Measurements from ENCODE around the gene TMEM214.
A peak's percentile ranks its signal among the peaks of the same experiment; 100 is the strongest.

The TMEM214 gene

DNA sequence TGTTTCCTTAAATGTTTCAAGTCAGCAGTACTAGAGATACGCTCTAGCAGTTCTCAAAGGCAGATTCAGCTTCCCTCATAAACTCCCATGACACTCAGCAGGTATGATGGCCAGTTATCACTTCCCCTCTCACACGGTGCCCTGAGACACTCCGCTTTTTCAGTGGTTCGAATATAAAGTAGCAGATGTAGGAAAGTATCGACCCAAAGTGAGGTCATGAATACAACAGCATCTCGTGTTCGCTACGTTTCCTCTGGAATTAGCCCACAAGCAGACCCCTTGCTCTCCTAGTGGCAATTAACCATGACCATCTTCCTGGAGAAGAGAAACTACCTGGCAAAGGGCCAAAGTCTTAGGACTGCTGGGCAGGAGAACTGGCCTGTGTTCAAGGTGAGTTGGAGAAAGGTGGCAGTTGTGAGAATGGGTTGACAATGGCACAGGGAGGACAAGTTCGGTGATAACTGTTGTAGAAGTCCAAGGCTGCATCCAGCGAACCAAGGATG lies 9.4 kb downstream of the TMEM214 start:
- DNase-seq: no peak

DNA sequence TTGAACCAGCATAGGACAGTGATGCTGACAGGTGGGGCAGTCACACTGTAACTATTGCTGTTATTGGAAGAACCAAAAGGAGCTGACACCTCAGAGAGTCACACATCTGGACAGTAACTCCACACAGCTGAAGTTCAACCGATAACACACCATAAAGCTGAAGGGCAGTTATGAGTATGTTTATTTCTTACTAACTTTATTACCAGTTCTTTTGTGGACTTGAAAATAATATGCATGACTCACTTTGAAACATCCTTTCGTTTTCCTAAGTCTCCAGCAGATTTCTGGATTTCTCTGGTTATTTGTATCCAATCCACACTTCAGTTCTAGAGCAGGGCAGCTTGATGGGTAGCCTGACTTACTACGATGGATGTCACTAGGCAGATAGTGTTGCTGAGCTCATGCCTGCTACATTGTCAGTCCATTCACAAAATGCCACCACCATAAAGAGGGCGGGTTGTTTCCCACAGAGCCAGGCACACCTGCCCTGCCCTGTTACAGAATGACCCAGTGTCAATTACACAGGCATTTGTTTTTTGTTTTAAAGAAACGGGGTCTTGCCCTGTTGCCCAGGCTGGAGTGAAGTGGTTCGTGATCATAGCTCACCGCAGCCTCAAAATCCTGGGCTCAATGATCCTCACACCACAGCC lies 10.3 kb downstream of the TMEM214 start:
- no peak for DNase-seq

DNA sequence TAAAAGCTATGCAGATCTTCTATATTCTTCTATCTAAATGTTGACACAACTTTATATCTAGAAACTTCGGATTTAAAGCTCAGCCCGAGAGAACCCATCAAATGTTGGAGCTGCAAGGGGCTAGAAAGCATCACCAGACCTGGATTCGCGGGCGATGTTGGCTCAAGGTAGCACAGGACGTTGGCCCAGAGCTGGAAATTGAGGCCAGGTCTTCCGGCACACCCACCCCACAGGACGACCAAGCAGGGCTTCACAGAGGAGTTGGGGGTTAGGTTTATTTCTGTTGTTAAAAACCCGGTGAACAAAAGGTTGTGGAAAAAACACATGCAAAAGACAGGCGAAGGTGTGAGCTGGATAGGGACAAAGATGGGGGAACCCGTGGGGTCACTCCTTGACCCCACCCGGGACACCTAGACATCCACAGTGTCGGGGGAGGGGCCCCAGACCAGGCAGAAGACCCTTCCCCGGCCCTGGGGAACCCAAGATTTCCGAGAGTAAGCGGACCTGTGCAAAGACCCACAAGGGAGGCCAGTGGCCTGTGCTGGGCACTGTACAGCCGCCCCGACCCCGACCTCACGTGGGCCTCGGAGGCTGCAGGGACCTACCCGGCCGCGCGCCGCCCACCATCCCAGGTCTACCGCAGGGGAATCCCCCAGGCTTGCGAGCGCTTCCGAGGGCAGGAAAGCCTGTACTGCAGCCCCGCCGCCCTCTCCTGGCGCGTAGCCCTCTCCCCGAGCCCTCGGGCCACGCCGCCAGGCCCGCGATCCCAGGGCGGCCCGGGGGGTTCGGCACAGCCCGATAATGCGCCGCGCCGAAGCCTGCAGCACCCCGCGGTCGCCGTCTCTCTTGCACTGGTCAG lies 16.9 kb downstream of the TMEM214 start:
- DNase-seq: no peak

DNA sequence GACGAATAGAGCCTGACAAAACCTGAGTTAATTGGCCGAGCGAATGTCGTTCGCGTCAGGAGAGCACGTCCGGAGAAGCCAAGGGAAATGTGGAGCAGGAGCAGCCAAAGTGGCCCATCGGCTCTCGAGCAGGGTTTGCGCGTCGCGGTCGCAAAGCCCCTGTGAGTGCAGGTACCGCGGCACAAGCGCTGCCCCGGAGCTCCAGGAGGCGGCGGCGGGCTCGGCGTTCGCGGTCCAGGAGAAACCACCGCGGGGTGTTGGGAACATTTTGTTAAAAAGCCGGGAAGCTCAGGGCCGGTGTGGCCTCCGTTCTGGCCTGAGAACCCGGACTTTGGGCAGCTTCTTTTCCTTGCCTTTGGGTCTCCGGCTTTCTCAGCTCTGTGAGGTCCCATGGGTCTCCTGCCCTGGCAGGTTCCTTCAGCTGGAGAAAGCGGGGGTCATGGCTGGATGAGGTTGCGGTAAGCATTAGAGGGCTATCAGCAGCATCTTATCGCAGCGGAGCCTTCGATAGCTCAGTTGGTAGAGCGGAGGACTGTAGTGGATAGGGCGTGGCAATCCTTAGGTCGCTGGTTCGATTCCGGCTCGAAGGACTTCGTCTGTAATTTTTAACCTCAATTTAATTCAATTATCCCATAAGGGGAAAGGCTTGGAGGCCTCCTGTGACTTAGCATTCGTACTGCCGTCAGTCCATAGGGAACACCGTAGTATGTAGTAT lies 17.7 kb downstream of the TMEM214 start:
- peak; percentile 92 for DNase-seq

DNA sequence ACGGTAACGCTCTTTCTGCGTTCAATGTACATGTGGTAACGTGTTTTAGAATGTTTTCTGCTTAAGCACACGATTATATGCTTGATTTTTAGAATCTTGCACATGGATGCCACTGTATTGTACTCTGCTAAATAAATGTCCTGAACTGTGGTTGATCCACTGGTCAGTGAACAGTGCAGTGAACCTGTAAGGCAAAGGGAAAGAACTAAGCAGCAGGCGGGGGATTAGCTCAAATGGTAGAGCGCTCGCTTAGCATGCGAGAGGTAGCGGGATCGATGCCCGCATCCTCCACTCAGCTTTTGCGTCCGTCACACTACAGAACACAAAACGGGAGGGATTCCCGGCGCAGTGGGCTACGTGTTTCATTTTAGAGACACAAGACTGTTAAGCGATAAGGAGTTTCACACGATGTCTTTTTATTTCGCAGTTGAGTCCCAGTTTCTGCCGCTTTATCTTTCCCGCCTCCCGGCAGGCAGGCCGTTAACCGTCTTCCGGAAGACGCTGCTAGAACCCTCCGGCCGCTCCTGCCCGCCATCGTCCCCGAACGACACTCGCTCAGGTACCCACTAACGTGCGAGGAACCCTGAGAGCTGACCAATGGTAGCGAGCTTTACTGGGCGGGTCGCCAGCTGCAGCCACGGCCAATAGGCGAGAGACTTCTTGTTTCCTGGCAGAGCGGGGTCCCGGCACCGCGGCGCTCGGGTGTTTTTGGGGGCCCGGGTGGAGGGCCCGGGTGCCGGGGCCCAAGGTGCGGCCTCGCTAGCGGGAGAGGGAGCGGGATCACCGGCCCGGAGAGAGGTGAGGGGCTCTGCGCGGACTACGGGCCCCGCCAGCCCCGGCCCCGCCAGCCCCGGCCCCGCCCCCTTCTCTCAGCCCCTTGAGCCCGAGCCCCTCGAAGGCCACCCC lies 18.5 kb downstream of the TMEM214 start, which contains the start of gene AGBL5:
Gene AGBL5, plus strand, starts transcription at position 673 of the 906 bp plus-strand sequence. CDS start 1,291 bp downstream, outside the sequence.
- peak; percentile 71 for DNase-seq

DNA sequence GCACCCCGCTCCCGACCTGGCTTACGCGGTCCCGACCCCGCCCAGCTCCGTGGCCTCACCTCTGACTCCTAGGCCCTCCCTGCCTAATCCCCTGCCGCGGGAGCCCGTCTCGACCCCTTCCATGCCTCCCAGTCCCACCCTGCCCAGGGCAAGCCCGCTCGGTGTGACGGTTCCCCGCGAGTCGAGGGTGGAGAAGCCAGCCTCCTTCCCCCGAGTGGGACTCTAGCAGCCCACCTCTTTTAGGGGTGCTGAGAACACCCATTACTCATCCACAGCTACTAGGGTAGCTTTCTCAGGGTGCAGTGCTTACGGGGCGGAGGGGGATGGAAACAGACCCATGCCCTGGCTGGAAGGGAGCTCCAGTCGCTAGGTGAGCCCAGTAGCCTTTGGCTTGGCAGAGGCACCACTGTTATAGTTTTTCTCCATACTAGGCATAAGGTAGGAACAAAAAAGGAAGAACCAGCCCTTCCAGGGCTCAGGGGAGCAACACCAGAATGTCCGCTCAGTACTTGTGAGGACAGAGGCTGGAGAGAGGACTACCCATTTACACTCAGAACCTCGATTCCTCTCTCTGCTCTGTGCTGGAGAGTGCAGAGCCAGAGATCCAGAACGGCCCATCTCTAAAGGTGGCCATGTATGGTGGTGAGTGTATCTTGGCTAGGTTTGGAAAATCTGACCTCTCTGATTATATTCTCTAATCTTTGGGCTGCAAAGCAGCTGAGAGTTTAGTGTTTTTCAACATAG lies 19.3 kb downstream of the TMEM214 start:
- DNase-seq: no peak

DNA sequence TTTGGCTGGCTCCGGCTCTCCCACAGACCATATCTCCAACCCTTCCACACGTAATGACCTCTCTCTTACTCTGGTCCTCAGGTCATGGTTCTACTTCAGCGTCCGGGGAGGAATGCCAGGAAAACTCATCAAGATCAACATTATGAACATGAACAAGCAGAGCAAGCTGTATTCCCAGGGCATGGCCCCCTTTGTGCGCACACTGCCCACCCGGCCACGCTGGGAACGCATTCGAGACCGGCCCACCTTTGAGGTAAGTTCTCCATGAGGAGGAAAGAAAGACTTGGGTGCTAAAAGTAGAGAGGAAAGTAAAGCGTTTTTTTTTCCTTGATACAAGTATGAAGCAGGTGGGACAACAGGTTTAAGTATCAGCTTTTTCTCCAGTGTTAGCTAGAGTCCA lies 20.6 kb downstream of the TMEM214 start:
- no peak for DNase-seq

DNA sequence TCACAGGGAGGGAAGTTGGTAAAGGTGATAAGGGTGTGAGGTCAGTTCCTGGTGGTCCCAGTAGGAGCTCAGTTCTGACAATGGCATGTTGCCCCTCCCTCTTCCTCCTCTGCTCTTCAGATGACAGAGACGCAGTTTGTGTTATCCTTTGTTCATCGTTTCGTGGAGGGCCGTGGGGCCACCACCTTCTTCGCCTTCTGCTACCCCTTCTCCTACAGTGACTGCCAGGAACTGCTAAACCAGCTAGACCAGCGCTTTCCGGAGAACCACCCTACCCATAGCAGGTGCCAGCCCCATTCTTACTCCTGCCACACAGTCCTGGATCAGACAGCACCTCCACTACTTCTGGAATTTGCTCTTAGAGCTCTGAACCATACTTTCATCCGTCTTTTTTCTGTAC lies 21.0 kb downstream of the TMEM214 start:
- no peak for DNase-seq

DNA sequence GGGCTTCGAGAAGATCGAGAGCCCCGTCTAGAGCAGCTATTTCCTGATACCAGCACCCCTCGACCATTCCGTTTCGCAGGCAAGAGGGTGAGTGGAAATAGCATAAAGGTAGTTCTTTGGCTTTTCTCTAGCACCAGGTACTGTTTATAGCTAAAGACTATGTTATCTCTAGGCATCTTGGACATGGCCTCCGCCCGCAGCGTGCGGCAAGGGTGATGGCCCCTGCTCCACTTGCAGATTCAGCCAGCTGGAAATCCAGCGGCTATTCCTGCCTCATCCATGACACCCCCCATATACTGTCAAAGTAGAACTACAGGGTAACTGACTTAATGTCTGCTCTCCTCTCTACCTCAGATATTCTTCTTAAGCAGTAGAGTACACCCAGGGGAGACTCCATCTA lies 22.0 kb downstream of the TMEM214 start:
- no peak for DNase-seq

DNA sequence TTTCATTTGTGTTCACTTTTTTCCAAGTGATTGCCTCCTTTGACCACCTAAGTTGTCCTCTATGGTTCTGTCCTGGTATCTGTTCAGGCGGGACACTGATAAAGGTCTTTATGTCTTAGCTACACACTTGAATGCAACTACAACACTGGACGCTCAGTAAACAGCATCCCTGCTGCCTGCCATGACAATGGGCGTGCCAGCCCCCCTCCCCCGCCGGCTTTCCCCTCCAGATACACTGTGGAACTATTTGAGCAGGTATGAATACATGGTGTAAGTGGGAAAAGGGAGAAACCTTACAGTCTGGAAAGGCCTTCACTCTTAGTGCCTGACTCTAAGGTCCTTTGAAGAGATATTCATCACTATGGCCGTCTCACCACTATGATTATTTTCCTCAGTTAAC lies 24.4 kb downstream of the TMEM214 start:
- DNase-seq: no peak

DNA sequence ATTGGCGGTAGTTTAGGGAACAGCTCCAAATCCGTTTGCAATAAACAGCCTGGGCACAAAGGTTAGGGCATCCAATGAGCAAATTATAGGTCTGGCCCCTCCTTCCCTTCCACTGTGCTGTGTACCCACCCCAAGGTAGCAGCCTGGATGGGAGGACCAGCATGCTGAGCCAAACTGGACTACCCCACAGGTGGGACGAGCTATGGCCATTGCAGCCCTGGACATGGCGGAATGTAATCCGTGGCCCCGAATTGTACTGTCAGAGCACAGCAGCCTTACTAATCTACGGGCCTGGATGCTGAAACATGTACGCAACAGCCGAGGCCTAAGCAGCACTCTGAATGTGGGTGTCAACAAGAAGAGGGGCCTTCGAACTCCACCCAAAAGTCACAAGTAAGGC lies 25.4 kb downstream of the TMEM214 start:
- no peak for DNase-seq

DNA sequence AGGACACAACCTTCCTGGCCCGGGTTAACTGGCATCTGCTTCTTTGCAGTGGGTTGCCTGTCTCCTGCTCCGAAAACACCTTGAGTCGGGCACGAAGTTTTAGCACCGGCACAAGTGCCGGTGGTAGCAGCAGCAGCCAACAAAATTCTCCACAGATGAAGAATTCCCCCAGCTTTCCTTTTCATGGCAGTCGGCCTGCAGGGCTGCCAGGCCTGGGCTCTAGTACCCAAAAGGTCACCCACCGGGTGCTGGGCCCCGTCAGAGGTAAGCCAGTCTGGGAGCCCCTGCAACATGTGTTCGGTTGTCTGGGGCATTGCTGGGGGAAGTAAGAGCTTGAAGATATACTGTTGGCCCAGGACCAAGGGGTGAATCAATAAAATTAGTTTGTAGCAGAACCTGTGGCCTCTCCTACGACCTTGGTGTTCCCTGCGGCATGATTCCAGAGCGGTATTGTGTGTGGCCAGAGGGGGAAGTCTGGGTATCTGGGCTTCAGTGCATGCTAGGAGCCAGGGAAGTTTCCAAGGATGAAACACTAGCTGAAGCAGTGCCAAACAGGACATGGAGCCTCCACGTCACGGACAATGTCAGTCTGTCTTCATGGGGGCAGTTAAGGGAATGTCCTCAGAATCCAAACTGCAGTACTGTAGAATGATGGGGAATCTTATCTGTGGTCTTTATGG lies 26.5 kb downstream of the TMEM214 start:
- no peak for DNase-seq

DNA sequence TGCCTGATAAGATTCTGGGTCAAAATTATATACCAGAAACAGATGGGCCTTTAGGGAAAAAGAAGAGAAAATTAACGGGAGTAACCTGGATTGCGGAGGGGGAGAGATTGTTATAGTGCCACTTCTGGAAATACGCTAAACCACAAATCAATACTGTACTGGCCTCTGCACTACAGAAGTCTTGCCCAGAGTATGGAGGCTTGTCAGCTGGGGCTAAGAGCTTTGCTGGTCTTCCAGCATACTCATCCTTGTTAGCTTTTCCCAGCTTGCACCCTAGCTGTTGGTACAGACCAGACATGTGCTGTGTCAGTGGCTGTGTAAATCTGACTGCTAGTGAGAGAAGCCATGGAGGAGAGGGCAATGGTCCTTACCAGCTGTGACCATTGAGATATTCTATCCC lies 27.6 kb downstream of the TMEM214 start:
- DNase-seq: no peak

DNA sequence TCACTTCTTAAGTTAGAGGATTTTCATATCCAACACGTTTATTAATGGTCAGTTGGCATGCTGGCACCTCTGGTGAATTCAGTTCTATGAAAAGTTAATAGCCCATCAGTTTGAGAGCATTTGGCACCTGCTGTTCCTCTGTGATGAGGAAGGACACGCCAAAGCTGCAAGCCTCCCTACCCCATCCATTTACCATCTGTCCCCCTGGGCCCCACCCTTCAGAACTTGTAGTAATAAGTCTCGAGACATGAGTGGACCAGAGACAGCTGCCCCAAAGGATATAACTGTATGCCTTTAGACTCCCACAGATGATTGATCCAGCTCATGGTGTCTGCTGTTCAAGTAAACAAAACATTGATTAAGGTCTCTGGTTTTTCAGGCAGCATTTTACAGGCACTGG lies 32.4 kb downstream of the TMEM214 start:
- no peak for DNase-seq

DNA sequence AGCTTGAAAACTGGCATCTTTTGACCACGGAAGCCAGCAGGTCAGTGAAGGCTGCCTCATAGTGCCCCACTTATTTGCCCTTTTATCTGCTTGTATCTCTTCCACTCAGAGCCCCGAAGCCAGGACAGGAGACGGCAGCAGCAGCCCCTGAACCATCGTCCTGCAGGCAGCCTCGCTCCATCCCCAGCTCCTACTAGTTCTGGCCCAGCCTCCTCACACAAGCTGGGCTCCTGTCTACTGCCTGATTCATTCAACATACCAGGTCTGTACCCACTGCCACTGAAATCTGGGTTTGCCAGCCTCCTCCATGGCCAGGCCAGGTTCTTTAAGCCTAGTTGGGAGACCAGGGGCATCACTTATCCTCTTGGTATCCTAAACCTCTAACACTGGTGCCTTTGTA lies 34.6 kb downstream of the TMEM214 start:
- DNase-seq: no peak

DNA sequence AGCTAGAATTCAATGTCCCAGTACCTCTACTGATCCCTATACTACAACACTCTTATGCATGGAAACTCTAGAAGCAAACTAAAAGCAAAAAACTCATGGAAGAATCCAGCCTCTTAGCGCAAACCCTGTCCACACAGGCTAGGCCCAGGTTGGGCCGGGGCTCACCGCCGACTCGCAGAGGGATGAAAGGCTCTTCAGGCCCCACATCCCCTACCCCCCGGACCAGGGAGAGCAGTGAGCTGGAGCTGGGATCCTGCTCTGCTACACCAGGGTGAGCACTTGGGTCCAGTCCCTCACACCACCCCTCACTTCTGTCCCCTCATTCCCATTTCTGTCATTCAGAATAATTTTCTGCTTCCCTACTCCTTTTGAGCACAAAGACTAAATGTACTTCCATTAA lies 36.7 kb downstream of the TMEM214 start:
- no peak for DNase-seq

DNA sequence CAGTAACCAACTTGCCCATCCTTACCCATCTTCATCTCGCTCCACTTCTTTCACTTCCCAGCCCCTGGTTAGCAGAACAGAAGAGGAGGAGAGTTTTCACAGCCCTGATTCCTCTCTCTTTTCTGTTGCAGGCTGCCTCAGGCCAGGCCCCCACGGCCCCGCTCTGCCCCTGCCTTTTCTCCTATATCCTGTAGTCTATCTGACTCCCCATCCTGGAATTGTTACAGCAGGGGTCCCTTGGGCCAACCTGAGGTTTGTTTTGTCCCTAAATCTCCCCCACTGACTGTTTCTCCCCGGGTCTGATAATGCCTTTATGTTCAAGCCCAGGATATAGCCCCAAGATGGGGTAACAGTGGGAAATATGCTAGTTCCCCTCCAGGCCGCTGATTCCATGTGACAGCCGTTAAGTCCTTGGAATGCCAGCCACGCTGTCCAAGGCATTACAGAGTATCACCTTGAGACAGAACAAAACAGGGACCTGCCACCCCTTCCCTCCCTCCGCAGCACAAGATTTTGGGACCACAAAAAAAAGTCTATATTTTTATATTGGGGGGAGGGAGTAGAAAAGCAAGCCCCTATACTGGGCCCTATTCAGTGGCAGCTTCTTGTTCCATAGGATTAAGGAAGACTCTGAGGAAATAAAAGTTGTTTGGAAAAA lies 37.3 kb downstream of the TMEM214 start:
- DNase-seq: no peak

DNA sequence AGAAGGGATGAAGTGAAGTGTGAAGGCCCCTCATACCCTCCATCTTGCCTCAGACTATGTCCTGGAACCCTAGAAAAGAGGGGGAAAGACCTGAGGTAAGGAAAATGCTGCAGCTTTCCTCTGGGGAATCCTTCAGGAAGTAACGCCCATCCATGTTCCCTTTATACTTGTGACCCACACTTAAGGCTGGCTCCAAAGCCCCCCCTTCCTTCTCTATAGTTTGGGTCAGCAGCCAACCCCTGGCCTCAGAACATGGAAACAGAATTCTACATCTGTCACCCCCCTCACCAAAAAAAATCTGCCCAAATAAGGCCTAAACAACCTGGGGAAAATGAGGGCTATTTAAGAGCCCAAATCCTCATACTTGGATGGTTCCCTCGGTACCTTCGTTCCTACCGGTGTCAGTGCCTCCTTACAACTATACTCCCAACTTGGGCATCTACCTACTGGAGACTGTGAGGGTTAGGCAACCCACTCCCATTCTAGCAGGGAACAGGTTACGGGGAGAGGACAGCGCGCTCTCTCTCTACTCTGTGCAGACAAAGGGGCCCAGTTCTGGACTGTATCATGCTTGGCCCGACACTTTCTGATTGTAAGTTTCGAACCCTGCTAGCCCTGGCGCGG lies 38.0 kb downstream of the TMEM214 start:
- no peak for DNase-seq

DNA sequence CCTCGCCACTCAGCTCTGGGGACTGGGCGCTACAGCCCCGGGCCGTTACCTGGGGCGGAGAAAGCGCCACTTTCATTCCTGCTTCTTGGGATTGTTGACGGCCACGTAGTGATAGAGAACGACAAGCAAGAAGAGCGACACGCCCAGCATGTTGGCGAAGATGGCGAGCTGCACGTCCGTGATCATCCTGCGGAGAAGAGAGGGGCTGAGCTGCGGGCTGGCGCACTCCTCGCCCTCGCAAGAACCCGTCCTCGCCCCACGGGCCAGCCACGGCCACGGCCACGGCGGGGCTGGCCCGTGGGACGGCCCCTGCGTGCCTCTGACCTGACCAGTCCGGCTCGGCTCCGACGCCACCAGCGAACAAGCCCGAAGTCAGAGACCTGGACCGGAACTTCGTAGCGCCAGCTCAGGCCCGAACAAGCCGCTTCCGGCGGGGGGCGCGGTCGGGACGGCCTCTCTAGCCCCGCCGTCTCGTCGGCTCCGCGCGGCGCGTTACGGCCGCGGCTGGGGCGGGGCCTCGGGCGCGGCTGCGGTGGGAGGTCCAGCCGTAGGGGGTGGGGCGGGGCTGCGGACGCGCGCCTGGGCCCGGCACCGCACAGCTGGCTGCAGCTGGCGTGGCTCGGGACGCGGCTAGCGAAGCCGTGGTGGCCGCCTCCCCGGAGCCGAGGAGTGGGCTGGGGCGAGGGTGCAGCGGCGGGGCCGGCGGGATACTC lies 38.7 kb downstream of the TMEM214 start, which contains the start of gene OST4:
Gene OST4, minus strand, starts transcription at position 378 of the 713 bp plus-strand sequence.
- DNase-seq: peak; percentile 68
